HG02981 (cell line): ENCODE data around the gene NPM1.
"Not testable (repeated sequence)": the region's sequence is repeated elsewhere in the genome, so short reads cannot be mapped to it uniquely, and the experiment has no call there.

ENCODE experiments used
- ATAC-seq: cut with Tn5 transposase; IDR thresholded peaks from one replicate; pipeline ENCODE4 v1.9.1; 2021; ENCODE audit warnings: mild to moderate bottlenecking, moderate library complexity; ENCODE audit not compliant: unreplicated experiment

NPM1 gene, protein sequence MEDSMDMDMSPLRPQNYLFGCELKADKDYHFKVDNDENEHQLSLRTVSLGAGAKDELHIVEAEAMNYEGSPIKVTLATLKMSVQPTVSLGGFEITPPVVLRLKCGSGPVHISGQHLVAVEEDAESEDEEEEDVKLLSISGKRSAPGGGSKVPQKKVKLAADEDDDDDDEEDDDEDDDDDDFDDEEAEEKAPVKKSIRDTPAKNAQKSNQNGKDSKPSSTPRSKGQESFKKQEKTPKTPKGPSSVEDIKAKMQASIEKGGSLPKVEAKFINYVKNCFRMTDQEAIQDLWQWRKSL

DNA sequence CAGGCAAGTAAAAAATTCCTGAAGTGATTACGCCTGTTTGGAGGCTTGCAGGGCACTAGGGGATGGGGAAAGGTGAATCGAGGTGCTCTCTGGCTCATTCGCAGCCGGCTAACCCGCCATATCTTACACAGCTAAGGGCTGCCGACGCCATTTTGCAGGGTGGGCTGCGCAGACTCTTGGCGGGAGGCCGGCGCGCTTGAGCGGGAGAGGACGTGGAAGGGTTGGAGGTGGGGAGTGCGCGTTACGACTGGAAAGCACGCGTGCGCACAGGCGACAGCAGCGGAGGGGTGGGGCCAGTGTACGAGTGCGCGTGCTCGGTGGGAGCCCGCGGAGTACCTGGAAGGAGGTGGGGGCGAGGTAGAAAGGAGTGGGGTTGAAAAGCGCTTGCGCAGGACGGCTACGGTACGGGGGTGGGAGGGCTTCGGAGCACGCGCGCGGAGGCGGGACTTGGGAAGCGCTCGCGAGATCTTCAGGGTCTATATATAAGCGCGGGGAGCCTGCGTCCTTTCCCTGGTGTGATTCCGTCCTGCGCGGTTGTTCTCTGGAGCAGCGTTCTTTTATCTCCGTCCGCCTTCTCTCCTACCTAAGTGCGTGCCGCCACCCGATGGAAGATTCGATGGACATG lies at the start of gene NPM1:
Gene NPM1, plus strand, starts transcription at position 505 of the 625 bp plus-strand sequence. Its CDS starts 100 bp downstream, at position 605.
- peak; percentile 77 for ATAC-seq

- ATAC-seq = no peak
These were observed 47.6 kb upstream of the NPM1 start for GRCh38 chr5:171340042-171340441.

DNA sequence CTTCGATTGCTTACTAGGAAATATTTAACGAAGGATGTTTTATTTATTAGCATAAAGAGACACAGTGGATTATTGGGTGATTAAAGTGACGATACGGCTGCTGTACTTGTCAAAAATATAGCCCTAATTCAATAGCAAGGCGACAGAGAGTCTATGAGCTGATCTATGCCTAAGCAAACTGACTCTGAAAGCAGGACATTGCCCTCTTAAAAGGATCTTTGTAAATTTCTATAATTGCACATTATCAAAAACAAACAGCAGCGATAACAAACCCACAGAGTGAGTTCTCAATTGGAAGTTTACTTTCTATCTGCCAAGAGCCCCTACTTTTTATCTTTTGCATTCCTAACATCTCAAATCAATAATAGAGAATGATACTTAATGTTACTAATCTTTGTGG lies 47.2 kb upstream of the NPM1 start:
- ATAC-seq = no peak

- no peak for ATAC-seq
These were observed 45.1 kb upstream of the NPM1 start for GRCh38 chr5:171342362-171343111.

DNA sequence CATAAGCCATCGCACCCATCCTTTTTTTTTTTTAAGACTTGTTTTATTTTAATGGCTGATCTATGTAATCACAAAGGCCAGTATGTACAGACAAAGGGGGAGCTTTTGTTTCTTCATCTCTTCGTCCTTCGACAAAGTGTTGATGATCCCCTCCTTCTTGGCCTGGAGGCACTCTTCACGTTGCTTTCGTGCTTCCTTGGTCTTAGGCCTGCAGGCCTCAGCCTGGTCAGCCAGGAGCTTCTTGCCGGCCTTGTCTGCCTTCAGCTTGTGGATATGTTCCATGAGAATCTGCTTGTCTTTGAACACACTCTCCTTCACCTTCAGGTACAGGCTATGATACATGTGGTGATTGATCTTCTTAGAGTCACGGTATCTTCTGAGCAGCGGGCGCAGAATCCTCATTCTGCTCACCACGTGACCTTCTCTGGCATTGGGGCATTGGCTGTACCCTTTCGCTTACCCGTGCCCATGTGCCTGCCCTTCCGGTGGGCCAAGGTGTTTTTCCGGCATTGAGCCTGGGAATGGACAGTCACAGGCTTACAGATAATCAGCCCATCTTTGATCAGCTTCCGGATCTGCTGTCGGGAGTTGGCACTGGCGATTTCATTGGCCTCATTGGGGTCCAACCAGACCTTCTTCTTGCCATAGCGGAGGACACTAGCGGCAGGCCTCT lies 42.6 kb upstream of the NPM1 start:
- no peak for ATAC-seq

DNA sequence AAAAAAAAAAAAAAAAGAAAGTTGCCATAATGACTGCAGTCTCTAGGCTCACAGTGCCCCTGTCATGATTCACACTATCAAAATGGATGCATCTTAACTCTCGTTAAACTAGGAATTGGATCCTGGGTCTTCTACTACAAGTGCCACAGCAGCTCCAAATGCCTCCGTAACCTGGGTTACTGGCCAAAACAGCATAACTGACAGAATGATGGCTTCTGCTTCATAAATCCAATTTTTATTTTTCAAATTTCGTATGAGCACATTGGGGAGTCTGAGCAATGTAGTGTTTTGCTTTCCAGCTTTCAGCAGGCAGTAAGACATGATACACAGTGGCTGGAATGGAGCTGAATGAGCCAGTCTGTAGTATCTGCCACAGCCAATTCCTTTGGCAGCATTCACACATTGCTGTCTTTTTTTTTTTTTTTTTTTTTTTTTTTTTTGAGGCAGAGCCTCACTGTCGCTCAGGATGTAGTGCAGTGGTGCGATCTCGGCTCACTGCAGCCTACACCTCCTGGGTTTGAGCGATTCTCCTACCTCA lies 36.0 kb upstream of the NPM1 start:
- ATAC-seq = no peak

- ATAC-seq = peak; percentile 95
These were observed 32.3 kb upstream of the NPM1 start for GRCh38 chr5:171355302-171355724.

GRCh38 chr5:171357843-171358242 lies 29.8 kb upstream of the NPM1 start:
- no peak for ATAC-seq

DNA sequence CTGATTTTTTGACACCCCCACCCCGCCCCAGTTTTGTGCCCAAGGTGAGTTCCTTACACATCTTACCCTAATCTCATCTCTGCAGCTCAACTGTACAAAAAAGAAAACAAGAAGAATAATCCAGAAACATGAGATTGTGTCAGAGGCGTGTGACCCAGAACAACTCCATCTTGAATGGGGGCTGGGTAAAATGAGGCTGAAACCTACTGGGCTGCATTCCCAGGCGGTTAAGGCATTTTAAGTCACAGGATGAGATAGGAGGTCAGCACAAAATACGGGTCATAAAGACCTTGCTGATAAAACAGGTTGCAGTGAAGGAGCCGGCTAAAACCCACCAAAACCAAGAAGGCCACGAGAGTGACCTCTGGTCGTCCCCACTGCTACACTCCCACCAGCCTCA lies 26.5 kb upstream of the NPM1 start:
- ATAC-seq = not testable (repeated sequence)

DNA sequence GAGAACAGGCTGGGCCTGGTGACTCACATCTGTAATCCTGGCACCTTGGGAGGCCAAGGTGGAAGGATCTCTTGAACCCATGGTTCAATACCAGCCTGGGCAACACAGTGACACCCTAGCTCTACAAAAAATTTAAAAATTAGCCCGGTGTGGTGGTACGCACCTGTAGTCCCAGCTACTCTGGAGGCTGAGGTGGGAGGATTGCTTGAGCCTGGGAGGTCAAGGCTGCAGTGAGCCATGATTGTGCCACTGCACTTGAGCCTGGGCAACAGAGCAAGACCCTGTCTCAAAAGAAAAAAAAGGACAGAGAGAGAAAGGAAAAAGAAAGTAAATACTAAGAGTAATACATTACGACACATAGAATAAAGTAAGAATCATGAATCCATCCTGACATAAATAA lies 24.4 kb upstream of the NPM1 start:
- not testable (repeated sequence) for ATAC-seq

DNA sequence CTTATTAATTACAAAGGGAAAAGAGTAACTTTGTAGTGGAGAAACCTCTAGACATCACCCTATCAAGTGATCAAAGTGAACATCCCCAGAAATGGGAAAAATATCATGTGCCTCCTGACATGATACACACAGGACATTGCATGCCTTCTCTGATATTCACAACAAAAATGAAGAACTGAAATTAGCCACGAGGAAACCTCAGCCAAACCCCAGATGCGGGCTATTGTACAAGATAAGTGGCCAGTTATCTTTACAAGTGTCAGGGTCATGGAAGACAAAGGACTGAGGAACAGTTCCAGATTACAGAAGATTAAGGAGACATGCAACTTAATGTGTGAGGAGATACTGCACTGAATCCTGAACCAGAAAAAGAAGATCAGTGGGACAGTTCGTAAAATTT lies 23.8 kb upstream of the NPM1 start:
- peak; percentile 40 for ATAC-seq

DNA sequence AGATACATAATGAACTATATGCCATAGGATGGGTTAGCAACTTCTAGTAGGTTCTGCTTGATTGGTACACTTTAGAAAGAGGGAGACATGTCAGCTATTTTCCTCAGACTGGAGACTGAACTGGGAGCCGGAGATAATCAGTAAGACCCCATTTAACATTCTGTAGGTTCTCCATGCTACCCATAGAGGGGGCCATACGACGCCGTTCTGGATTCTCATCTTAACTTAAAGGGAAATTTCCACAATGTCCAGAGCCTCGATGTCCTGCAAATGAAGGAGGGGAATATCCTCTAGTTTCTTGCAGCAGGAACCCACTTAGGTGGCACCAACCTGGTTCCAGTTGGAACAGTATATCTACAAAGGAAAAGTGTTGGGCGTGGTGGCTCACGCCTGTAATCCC lies 22.3 kb upstream of the NPM1 start:
- ATAC-seq = no peak

GRCh38 chr5:171366645-171367044 lies 21.0 kb upstream of the NPM1 start:
- no peak for ATAC-seq

- no peak for ATAC-seq
These were observed 20.0 kb upstream of the NPM1 start for GRCh38 chr5:171367424-171368370.

- ATAC-seq = no peak
These were observed 18.6 kb upstream of the NPM1 start for GRCh38 chr5:171369056-171369455.

- ATAC-seq = no peak
These were observed 17.8 kb upstream of the NPM1 start for GRCh38 chr5:171369898-171370297.

DNA sequence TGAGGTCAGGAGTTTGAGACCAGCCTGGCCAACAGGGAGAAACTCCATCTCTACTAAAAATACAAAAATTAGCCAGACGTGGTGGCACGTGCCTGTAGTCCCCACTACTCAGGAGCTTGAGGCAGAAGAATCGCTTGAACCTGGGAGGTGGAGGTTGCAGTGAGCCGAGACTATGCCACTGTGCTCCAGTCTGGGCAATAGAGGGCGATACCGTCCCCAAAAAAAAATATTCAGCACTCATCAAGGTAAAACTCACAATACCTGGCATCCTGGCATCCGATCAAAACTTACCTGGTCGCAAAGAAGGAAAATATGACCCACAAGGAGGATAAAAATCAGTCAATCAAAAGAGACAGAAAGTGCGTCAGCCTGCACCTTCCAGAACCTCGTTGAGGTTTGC lies 16.8 kb upstream of the NPM1 start:
- not testable (repeated sequence) for ATAC-seq

- ATAC-seq = no peak
These were observed 16.3 kb upstream of the NPM1 start for GRCh38 chr5:171371326-171371725.

GRCh38 chr5:171379961-171380360 lies 7.7 kb upstream of the NPM1 start:
- no peak for ATAC-seq

GRCh38 chr5:171384416-171384815 lies 3.2 kb upstream of the NPM1 start:
- not testable (repeated sequence) for ATAC-seq
